ENCODE results near the gene KRTAP9-7. TPM values are rescaled to one million over a fixed set of nuclear protein-coding genes. Genes with fewer than 3 reads are reported as not detected.
"Not testable (repeated sequence)": the region's sequence is repeated elsewhere in the genome, so short reads cannot be mapped to it uniquely, and the experiment has no call there.

The KRTAP9-7 gene
- total RNA-seq, 1 experiment from 2014 or later: not detected

DNA sequence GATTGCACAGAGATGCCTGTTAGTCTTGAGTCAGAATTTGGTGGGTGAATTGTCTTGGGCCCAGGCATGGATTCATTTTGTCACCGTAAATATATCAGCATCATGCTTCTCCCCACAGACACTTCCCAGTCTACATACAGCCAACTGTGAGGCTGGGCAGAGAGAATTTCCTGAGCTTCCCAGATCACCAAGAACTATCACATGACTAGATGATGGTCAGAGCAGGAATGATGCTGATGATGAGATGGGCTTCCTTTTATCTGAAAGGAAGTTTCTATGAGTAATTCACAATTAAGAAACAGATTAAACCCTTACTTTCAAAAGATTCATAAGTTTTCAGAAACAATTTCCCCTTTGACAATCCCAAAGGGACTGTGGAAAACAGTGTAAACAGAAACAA is 20.6 kb upstream of the KRTAP9-7 start:
- Mint-ChIP-seq H3K4me3 (no peak overlapping the region), H3K27me3 (ENCODE audit: low read depth) (peaks cover 16% of the 10 kb centered on the region), H3K27ac (no peak overlapping the region), H3K4me1 (peaks cover 10 to 13% of the 10 kb centered on the region in 2 experiments), H3K9me3 (no peaks in the 10 kb centered on the region; a peak in 1 of 5 replicates), H3K36me3 (ENCODE audit: insufficient read depth in 1 of 3, low read depth in 3 of 3) (no peaks in the 10 kb centered on the region)
- H2BK120ac ChIP-seq (ENCODE audit: low read depth, low read length, poor library complexity, severe bottlenecking): no peak overlapping the region
- no peak overlapping the region for H3K4me2 ChIP-seq (ENCODE audit: insufficient read depth, insufficient read length, low read length)
- no peak overlapping the region for H2BK12ac ChIP-seq (ENCODE audit: insufficient read length, low read depth, low read length)
- DNase-seq: no peak
- no peak overlapping the region for H4K8ac ChIP-seq (replicated peaks; ENCODE audit: insufficient read length, low read depth, low read length)
- H2BK5ac ChIP-seq (ENCODE audit: insufficient read length, low read length): no peak overlapping the region
- no peak overlapping the region for H2BK20ac ChIP-seq (ENCODE audit: low read depth, low read length, poor library complexity, severe bottlenecking)
- H3T11ph ChIP-seq (ENCODE audit: low read length): no peak overlapping the region
- no peak overlapping the region for H4K91ac ChIP-seq (ENCODE audit: insufficient read length, low read depth, low read length)
- H4K20me1 ChIP-seq (ENCODE audit: control insufficient read depth, insufficient read depth, insufficient read length): no peaks in the 10 kb centered on the region
- H3K4ac ChIP-seq (ENCODE audit: low read depth, low read length): no peak overlapping the region
- H3K79me1 ChIP-seq (ENCODE audit: insufficient read depth, low read depth, low read length, poor library complexity, severe bottlenecking): no peaks in the 10 kb centered on the region
- no peaks in the 10 kb centered on the region for H3K27me3 ChIP-seq (ENCODE audit: insufficient read depth, low read length)
- WGBS (ENCODE audit: extremely low coverage, insufficient read length, low lambda C conversion rate): no CpG with 5 or more reads among the region's 1 CpG
- H3K9me3 ChIP-seq (ENCODE audit: control insufficient read depth, low read depth, low read length): no peaks in the 10 kb centered on the region
- no peak overlapping the region for H3K27ac ChIP-seq (ENCODE audit: insufficient read length, low read depth, low read length)
- no peak overlapping the region for H3K14ac ChIP-seq (ENCODE audit: insufficient read depth, low read length)
- H3K18ac ChIP-seq (ENCODE audit: insufficient read length, low read depth, low read length): no peak overlapping the region
- no peak overlapping the region for H4K5ac ChIP-seq (ENCODE audit: insufficient read length, low read depth, low read length)
- no peaks in the 10 kb centered on the region for H3K23me2 ChIP-seq (ENCODE audit: insufficient read length, low read depth, low read length, poor library complexity, severe bottlenecking)
- H3K56ac ChIP-seq (ENCODE audit: insufficient read length, low read depth, low read length): no peak overlapping the region
- H2AK5ac ChIP-seq (ENCODE audit: insufficient read length, low read length): no peak overlapping the region
- H2BK15ac ChIP-seq (ENCODE audit: low read depth, low read length): no peak overlapping the region
- TF ChIP-seq, protein P1, sequence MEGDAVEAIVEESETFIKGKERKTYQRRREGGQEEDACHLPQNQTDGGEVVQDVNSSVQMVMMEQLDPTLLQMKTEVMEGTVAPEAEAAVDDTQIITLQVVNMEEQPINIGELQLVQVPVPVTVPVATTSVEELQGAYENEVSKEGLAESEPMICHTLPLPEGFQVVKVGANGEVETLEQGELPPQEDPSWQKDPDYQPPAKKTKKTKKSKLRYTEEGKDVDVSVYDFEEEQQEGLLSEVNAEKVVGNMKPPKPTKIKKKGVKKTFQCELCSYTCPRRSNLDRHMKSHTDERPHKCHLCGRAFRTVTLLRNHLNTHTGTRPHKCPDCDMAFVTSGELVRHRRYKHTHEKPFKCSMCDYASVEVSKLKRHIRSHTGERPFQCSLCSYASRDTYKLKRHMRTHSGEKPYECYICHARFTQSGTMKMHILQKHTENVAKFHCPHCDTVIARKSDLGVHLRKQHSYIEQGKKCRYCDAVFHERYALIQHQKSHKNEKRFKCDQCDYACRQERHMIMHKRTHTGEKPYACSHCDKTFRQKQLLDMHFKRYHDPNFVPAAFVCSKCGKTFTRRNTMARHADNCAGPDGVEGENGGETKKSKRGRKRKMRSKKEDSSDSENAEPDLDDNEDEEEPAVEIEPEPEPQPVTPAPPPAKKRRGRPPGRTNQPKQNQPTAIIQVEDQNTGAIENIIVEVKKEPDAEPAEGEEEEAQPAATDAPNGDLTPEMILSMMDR (conservative IDR thresholded peaks at IDR 0.05): no peak
- H2AFZ ChIP-seq (ENCODE audit: low read length): no peak overlapping the region
- no peak overlapping the region for H3K23ac ChIP-seq (ENCODE audit: insufficient read length, low read depth, low read length)
- H3K79me2 ChIP-seq (ENCODE audit: insufficient read depth, low read length): no peaks in the 10 kb centered on the region
- no peak overlapping the region for H3K9ac ChIP-seq (ENCODE audit: extremely low read depth, insufficient read length, low read length)
- no peaks in the 10 kb centered on the region for H3K4me1 ChIP-seq (ENCODE audit: insufficient read depth, low read length)

DNA sequence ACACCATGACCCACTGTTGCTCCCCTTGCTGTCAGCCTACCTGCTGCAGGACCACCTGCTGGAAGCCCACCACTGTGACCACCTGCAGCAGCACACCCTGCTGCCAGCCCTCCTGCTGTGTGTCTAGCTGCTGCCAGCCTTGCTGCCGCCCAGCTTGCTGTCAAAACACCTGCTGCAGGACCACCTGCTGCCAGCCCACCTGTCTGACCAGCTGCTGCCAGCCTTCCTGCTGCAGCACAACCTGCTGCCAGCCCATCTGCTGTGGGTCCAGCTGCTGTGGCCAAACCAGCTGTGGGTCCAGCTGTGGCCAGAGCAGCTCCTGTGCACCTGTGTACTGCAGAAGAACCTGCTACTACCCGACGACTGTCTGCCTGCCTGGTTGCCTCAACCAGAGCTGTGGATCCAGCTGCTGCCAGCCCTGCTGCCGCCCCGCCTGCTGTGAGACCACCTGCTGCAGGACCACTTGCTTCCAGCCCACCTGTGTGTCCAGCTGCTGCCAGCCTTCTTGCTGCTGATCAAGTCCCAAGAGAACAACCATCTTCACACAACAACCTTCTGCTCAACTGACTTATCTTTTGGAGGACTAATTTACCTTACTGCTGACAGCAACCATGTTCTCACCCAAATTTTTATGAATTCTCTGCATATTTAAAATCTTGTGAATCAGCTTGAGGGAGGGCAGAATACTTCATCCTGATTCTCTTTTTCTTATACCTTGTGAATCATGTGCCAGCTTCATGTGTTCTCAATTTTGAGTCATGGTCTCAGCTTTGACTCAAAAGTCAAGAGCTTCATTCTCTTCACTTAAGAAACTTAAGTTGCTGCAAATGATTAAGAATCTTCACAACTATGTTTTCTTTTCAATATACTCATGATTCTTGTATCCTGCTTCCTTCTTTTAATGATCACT is 19.9 kb upstream of the KRTAP9-7 start, which contains the start of gene KRTAP9-9:
Gene KRTAP9-9, plus strand, starts transcription at position 4 of the 910 bp plus-strand sequence.
- not testable (repeated sequence) for H3K4me1 ChIP-seq (ENCODE audit: insufficient read depth, low read length); H3K27ac ChIP-seq (ENCODE audit: insufficient read length, low read depth, low read length); H3K4me2 ChIP-seq (ENCODE audit: insufficient read depth, insufficient read length, low read length); H2BK5ac ChIP-seq (ENCODE audit: insufficient read length, low read length); H3K14ac ChIP-seq (ENCODE audit: insufficient read depth, low read length); H3K9ac ChIP-seq (ENCODE audit: extremely low read depth, insufficient read length, low read length); H3K9me3 Mint-ChIP-seq; DNase-seq; H3T11ph ChIP-seq (ENCODE audit: low read length); H4K5ac ChIP-seq (ENCODE audit: insufficient read length, low read depth, low read length); H2AK5ac ChIP-seq (ENCODE audit: insufficient read length, low read length); H3K23ac ChIP-seq (ENCODE audit: insufficient read length, low read depth, low read length); H4K8ac ChIP-seq (replicated peaks; ENCODE audit: insufficient read length, low read depth, low read length); H2BK120ac ChIP-seq (ENCODE audit: low read depth, low read length, poor library complexity, severe bottlenecking); H4K20me1 ChIP-seq (ENCODE audit: control insufficient read depth, insufficient read depth, insufficient read length); H3K4me1 Mint-ChIP-seq; H3K27ac Mint-ChIP-seq; H3K9me3 ChIP-seq (ENCODE audit: control insufficient read depth, low read depth, low read length); H3K4ac ChIP-seq (ENCODE audit: low read depth, low read length); H3K4me3 Mint-ChIP-seq; H2AFZ ChIP-seq (ENCODE audit: low read length); H4K91ac ChIP-seq (ENCODE audit: insufficient read length, low read depth, low read length); H3K27me3 ChIP-seq (ENCODE audit: insufficient read depth, low read length); H3K18ac ChIP-seq (ENCODE audit: insufficient read length, low read depth, low read length); H3K56ac ChIP-seq (ENCODE audit: insufficient read length, low read depth, low read length); H2BK12ac ChIP-seq (ENCODE audit: insufficient read length, low read depth, low read length); H2BK15ac ChIP-seq (ENCODE audit: low read depth, low read length); H3K79me2 ChIP-seq (ENCODE audit: insufficient read depth, low read length); H3K36me3 Mint-ChIP-seq (ENCODE audit: insufficient read depth in 1 of 3, low read depth in 3 of 3); H2BK20ac ChIP-seq (ENCODE audit: low read depth, low read length, poor library complexity, severe bottlenecking); H3K79me1 ChIP-seq (ENCODE audit: insufficient read depth, low read depth, low read length, poor library complexity, severe bottlenecking); H3K23me2 ChIP-seq (ENCODE audit: insufficient read length, low read depth, low read length, poor library complexity, severe bottlenecking)
- peaks cover 16% of the 10 kb centered on the region for H3K27me3 Mint-ChIP-seq (ENCODE audit: low read depth)
- WGBS (ENCODE audit: extremely low coverage, insufficient read length, low lambda C conversion rate): no CpG with 5 or more reads among the region's 5 CpGs

Data from H9 (cell line).